ENCODE measurements around the gene EFCAB7.
A peak's percentile ranks its signal among the peaks of the same experiment; 100 is the strongest.

EFCAB7 gene
- total RNA-seq = 11.6 reads per million, percentile 35 among the genes with 10 or more reads in this experiment

DNA sequence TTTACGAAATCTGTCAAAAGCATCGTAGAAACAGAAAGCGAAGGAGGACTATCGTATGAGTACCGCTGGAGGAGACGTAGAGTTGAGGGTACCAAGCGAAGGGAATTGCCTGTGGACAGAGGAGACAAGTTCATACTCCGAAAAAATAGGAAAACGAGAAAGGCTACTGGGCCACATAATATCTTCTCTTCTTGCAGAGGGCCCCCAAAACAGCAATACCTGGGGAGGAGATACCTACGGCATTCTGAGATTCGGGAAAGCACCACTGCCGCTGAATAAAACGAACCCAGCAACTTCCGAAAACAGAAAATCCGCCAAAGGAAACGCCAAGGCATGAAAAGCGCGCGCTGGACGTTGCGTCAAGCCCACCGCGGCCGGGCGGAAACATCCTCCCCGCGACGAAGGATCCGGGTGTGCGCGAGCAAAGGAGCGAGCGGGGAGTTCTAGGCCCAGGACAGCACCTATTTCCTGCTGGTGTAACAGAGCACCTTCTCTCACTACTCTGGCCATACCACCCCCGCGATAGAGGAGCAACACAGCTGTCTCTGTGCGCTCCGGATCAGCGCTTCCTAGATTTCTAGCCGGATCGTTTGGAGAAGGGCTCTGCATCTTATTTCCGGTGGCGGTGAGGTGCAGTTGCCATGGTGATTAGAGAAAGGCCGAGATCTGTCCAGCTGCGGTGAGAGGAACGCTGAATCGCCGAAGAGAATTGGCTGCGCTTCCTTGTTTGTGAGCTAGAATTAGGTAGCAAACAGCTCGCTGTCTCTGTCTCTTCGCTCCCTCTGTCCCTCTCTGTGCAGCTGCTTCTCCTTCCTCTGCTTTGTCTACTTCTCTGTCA lies at the start of gene EFCAB7, which contains the start of gene ITGB3BP:
Gene EFCAB7 (plus strand): TSS at position 635 of the 838 bp plus-strand sequence. CDS start 2,048 bp downstream, outside the sequence.
Gene ITGB3BP (minus strand): TSS at position 335 of the 838 bp plus-strand sequence. CDS start 92 bp downstream, at position 243.
- peak; percentile 66 for DNase-seq

GRCh38 chr1:63475761-63476160 lies 47.6 kb upstream of the EFCAB7 start:
- DNase-seq = no peak

DNA sequence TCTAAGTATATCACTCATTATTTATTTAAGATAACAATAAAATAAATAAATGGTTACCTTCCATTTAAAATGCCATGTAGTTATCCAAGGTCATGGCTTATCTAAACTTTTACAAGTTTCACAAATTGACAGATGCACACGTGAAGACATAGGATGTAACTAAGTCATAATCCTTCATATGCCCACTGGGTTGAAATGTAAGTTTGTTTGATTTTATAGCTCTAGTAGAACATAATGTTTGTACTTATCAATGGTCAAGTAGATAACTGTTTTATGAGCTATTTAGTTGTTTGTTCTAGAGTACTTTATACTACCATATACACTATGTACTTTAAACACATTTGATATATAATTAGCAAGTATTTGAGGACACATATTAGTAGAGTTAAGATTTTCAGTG lies 43.3 kb upstream of the EFCAB7 start:
- no peak for DNase-seq

DNA sequence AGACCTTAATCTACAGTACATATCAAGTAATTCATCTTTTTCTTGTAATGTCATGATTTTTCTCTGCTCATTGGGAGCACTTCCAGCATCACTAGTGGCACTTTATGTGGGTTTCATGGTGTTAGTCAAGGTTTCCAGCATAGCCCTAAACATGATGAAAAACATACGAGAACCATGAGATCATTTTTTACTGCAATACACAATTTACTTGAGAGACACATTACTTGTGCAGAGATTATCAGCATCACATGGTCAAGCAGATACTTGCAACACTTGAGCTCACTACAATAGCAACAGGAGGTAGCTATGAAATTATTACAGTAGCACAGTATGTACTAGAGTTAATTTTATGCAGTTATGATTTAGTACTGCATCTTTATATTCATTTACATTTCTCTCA lies 36.7 kb upstream of the EFCAB7 start:
- no peak for DNase-seq

DNA sequence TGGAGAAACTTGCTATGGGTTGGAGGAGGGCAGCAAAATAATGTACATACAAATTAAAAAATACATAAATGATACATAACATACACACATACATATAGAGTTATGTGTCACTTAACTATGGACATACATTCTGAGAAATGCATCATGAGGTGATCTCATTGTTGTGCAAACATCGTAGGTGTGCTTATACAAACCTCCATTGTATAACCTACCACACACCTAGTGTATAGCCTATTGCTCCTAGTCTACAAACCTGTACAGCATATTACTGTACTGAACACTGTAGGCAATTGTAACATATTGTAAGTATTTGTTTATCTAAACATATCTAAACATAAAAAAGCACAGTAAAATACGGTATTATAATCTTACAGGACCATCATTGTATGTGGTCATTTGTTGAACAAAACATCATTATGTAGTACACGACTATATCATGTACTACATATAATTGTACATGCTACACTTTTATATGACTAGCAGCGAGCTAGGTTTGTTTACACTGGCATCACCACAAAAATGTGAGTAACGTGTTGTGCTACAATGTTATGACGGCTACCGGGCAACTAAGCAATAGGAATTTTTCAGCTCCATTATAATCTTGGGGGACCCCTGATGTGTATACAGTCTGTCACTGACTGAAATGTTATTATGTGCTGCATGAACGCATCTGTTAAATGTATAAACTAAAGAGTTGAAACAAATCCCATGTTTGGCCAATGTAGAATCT lies 35.8 kb upstream of the EFCAB7 start:
- DNase-seq = no peak

DNA sequence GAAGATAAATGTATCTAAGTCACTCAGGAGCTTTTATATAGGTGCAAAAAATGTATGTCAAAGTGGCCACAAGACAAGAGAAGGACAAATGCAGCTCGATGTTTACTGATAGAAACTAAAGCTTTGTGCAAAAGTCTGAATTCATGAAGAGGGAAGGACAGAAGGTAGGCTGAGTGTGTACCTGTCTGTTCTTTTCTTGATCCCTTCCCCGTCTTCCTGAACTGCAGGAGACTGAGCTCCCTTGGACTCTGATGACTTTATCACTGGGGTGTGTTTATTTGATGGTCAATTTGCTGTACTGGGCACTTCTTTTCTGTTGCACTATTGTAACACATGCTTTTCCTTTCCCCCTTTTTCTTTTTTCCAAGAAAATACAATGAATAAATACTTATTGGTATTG lies 25.7 kb upstream of the EFCAB7 start:
- no peak for DNase-seq

GRCh38 chr1:63498106-63498505 lies 25.2 kb upstream of the EFCAB7 start:
- no peak for DNase-seq

DNA sequence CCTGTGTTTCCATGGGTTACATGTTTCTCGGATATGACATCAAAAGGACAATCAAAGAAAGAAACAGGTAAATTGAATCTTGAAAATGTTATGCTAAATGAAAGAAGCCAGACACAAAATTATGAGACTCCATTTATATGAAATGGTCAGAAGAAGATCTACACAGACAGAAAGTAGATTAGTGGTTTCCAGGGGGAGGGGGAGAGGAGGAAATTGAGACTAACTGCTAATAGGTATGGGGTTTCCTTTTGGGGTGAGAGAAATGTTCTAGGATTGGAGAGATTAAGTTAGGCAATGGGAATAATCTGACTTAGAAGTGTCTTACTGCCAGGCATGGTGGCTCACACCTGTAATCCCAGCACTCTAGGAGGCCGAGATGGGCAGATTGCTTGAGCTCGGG lies 22.1 kb upstream of the EFCAB7 start:
- no peak for DNase-seq

DNA sequence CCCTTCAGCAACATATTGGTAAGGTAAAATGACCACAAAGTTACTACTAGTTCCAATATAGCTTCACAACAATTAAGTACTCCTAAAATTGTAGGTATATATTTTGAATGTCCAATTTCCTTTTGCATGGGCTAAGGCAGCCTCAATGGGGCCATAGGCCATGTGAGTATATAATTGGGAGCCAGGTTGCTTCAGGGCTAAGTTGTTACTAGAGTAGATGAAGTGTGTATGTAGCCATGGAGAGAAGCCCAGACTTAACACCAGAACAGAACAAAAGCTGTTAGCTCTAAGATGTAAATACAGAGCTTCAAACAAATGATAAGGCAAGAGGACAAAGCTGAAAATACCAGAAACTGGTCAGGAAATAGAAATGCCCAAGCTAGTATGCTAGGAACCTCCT lies 16.5 kb upstream of the EFCAB7 start:
- DNase-seq = no peak

- DNase-seq = no peak
Measured at GRCh38 chr1:63509718-63510117, 13.6 kb upstream of the EFCAB7 start.

GRCh38 chr1:63512584-63512983 lies 10.7 kb upstream of the EFCAB7 start:
- DNase-seq = no peak

DNA sequence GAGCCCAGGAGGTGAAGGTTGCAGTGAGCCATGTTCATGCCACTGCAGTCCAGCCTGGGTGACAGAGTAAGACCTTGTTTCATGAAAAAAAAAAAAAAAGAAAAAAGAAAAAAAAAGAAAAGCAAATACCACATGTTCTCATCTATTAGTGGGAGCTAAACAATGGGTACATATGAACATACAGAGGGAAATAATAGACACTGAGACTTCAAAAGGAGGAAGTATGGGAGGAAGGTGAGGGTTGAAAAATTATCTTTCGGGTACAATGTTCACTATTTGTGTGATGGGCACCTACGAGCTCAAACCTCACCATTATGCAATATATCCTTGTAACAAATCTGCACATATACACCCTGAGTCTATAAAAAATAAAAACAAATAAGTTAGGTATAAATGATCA lies 6.7 kb upstream of the EFCAB7 start:
- no peak for DNase-seq

GRCh38 chr1:63523738-63524137 lies 413 bp downstream of the EFCAB7 start:
- no peak for DNase-seq

- DNase-seq = no peak
Measured at GRCh38 chr1:63524201-63524600, 876 bp downstream of the EFCAB7 start.

DNA sequence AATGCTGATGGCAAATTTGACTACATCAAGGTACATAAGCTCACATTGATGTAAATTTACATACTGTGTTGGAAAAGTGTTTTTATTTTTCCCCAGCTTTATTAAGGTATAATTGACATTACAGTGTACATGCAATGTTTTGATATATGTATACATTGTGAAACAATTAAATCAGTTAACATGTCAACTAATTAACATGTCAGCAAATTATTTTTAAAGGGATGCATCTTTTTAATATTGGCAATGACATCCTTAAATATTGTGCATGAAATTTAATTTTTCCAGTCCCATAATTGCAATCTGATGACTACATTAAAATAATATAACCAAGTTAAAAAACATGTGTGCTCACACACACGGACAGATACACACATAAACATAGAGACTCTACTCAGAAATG lies 9.4 kb downstream of the EFCAB7 start:
- DNase-seq = no peak

DNA sequence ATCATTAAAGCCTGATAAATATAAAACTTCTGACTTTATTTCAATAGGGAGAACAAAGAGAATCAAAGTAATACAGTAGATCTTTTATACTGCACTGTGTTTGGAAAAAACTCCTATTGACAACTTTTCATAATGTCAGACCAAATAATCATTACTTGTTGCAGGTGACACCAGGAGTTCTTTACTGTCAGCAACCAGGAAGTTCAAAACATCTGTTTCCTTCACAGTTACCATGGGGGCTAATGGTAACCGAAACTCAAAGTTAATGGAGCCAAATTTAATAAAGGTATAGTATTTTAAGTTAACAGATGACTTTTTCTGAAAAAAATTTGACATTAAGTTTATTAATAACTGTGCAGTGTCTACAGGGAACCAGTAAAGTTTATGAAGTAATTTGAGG lies 10.6 kb downstream of the EFCAB7 start:
- DNase-seq = no peak

GRCh38 chr1:63534406-63534805 lies 11.1 kb downstream of the EFCAB7 start:
- DNase-seq = no peak

DNA sequence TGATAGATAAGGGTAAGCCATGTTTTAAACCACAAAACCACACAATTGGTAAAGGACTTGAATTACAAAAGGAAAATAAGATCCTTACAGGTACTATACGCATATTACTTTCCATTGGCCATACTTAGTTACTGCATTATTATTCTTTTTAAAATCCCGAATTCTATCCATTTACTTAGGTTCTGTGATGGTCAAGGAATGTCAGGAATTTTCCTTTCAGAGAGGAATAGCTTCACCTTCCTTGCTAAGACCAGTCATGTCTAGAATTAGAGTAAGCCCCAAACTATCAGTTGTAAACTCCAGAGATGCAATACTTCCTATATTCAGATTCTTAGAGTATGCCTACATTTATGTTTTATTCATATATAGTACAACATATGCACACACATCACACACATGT lies 13.7 kb downstream of the EFCAB7 start:
- no peak for DNase-seq

GRCh38 chr1:63537940-63538339 lies 14.6 kb downstream of the EFCAB7 start:
- DNase-seq = no peak

GRCh38 chr1:63545780-63546179 lies 22.5 kb downstream of the EFCAB7 start:
- no peak for DNase-seq

DNA sequence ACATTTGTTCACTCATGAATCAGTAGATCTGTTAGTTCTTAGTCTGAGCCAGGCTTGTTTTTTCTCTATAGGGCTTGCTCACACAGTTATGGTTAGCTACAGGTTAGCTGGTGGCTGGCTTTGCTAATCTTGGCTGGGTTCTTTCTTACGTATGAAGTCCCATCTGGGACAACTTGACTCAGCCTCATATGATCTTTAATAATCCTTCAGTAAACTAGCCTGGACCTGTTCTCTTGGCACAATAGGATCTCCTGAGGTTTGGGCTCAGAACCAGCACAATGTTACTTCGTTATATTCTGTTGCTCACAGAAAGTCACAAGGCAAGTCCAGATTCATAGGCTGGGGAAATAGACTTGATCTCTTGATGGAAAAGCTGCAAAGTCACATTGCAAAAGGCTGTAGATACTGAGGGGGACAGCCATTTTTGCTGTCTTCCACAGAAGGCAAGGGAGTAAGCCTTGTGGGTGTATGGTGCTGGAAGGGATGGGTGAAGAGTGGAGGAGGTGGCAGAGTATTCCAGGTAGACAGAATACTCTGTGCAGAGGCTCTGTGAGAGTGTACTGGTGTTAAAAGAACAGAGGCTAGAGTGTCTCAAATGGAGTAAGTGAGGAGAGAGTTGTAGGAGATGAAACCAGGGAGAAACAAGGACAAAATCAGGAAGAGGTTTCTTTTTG lies 24.4 kb downstream of the EFCAB7 start:
- no peak for DNase-seq

DNA sequence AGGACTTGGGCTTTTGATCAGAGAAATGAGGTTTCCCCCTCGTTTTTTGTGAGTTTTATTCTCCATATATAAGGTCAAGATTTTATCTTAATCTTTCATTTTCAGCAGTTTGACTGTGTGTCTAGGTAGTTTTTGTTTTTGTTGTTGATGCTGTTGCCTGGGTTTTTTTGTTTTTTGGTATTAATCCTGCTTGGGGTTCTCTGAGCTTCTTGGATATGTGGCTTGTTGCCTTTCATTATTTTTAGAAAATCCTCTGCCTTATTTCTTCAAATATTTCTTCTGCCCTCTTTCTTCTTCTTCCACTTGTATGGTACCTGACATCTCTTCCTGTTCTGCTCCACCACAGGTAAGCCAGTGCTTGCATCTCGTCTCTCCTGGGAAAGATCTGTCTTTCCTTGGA lies 25.0 kb downstream of the EFCAB7 start:
- DNase-seq = no peak

DNA sequence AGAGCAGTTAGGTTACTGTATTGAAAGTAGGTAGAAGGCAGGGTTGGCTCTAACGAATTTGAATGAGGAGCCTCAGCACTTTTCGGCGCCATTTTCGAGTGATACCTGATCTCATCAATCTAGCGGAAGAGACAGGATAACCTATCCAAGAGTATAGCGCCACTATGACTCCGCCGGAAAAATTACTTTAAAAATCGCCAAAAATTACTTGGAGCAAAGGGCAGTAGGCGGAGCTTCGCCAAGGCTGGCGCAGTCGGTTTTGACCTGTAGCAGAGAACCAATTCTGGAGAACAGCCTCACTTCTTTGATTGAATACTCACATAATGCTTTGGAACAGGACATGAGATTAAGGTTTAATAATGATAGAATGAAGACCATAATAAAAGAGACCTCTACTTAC lies 25.6 kb downstream of the EFCAB7 start:
- no peak for DNase-seq
